Smooth muscle cell (in vitro differentiated cells): ENCODE results near the gene GPR3. TPM values are rescaled to one million over a fixed set of nuclear protein-coding genes. Genes with fewer than 3 reads are reported as not detected.

Experiments used
- DNase-seq: peaks from one replicate; lab custom pipeline; 2025; ENCODE audit not compliant: unreplicated experiment; lab: John Stamatoyannopoulos, UW
- H2AFZ ChIP-seq: fragments of 200-600 bp; sonication (generic); 2 replicates; pipeline ENCODE4 v1.6.0; 2016; ENCODE audit warnings: antibody characterized with exemption, low read depth, mild to moderate bottlenecking
- H3F3A ChIP-seq: fragments of 200-600 bp; sonication (generic); 2 replicates; pipeline ENCODE4 v1.6.0; 2017; ENCODE audit warnings: antibody characterized with exemption, low read depth
- H3K27ac ChIP-seq: fragments of 200-600 bp; sonication (generic); 2 replicates; pipeline ENCODE4 v1.5.1; 2016; ENCODE audit warnings: low read depth, mild to moderate bottlenecking
- H3K27me3 ChIP-seq: fragments of 200-600 bp; sonication (generic); 2 replicates; pipeline ENCODE4 v1.6.1; 2016; ENCODE audit warnings: low read depth, mild to moderate bottlenecking
- H3K36me3 ChIP-seq: fragments of 200-600 bp; sonication (generic); 2 replicates; pipeline ENCODE4 v1.5.1; 2016; ENCODE audit warnings: low read depth
- H3K4me1 ChIP-seq: fragments of 200-600 bp; sonication (generic); 2 replicates; pipeline ENCODE4 v1.5.1; 2016; ENCODE audit warnings: low read depth
- H3K4me2 ChIP-seq: fragments of 200-600 bp; sonication (generic); 2 replicates; pipeline ENCODE4 v1.6.0; 2016; ENCODE audit warnings: mild to moderate bottlenecking
- H3K4me3 ChIP-seq: fragments of 200-600 bp; sonication (generic); 2 replicates; pipeline ENCODE4 v1.5.1; 2016; ENCODE audit warnings: mild to moderate bottlenecking
- H3K79me2 ChIP-seq: fragments of 200-600 bp; sonication (generic); 2 replicates; pipeline ENCODE4 v1.6.0; 2016; ENCODE audit warnings: low read depth, mild to moderate bottlenecking
- H3K9ac ChIP-seq: fragments of 200-600 bp; sonication (generic); 2 replicates; pipeline ENCODE4 v1.6.0; 2016; ENCODE audit warnings: low read depth
- H3K9me3 ChIP-seq: fragments of 200-600 bp; sonication (generic); replicated peaks from 2 replicates; pipeline ENCODE4 v1.5.1; 2016; ENCODE audit warnings: low read depth
- H4K20me1 ChIP-seq: fragments of 200-600 bp; sonication (generic); 2 replicates; pipeline ENCODE4 v1.6.0; 2016; ENCODE audit warnings: low read depth
- WGBS: methylation state at CpG from one replicate; pipeline ENCODE4 v1.1.7; 2016; ENCODE audit warnings: low lambda C conversion rate; 5-methylcytosine and 5-hydroxymethylcytosine counted together
- polyA plus RNA-seq: library from polyadenylated mRNA; unstranded; fragments of >200 nt; fragmentation: Nextera tagmentation; extraction: Ambion mirVana; gene quantifications from 2 replicates; pipeline ENCODE4 v1.2.1, GENCODE V29; 2016
- total RNA-seq: library from RNA; depleted of rRNA; stranded (reverse); fragments of >200 nt; gene quantifications from 2 replicates; pipeline ENCODE4 v1.2.3, GENCODE V29; 2014
- TF ChIP-seq, protein P1 (sequence below): fragments of 200-600 bp; sonication (generic); IDR thresholded peaks from 2 replicates; pipeline ENCODE4 v1.5.1; 2017; ENCODE audit warnings: borderline replicate concordance, mild to moderate bottlenecking, antibody characterized with exemption; ENCODE audit not compliant: insufficient read depth, poor library complexity, severe bottlenecking

GPR3 gene
- total and polyA plus RNA-seq, 2 experiments from 2014 or later, result 2.7 to 4.0 TPM

DNA sequence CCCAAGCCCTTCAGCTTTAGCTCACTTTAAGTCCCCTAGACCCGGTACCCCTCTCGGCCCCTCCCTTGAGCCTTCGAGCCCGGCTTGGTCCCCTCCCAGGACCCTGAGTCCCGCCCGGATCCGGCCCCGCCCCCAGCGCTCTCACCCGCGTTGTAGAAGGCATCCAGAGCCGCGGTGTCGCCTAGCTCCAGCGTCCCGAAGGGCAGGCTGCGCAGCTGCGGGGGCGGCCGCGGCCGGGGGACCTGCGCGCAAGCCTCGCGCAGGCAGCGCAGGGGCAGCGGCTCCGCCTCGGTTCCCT lies 26.4 kb upstream of the GPR3 start:
- WGBS, result under 1% methylated on average over 28 of the region's 30 CpGs
- DNase-seq, result peak; percentile 93
- H2AFZ ChIP-seq, result peak overlapping the region; percentile 68
- peaks cover 15% of the 10 kb centered on the region for H3K4me1 ChIP-seq
- peaks cover 5% of the 10 kb centered on the region for H4K20me1 ChIP-seq
- H3K9me3 ChIP-seq, result no peaks in the 10 kb centered on the region
- peaks cover 7% of the 10 kb centered on the region for H3F3A ChIP-seq
- no peaks in the 10 kb centered on the region for H3K36me3 ChIP-seq
- H3K79me2 ChIP-seq, result peaks cover 5% of the 10 kb centered on the region
- H3K27me3 ChIP-seq, result no peaks in the 10 kb centered on the region
- peak overlapping the region; percentile 63 for H3K4me3 ChIP-seq
- TF ChIP-seq, protein P1, sequence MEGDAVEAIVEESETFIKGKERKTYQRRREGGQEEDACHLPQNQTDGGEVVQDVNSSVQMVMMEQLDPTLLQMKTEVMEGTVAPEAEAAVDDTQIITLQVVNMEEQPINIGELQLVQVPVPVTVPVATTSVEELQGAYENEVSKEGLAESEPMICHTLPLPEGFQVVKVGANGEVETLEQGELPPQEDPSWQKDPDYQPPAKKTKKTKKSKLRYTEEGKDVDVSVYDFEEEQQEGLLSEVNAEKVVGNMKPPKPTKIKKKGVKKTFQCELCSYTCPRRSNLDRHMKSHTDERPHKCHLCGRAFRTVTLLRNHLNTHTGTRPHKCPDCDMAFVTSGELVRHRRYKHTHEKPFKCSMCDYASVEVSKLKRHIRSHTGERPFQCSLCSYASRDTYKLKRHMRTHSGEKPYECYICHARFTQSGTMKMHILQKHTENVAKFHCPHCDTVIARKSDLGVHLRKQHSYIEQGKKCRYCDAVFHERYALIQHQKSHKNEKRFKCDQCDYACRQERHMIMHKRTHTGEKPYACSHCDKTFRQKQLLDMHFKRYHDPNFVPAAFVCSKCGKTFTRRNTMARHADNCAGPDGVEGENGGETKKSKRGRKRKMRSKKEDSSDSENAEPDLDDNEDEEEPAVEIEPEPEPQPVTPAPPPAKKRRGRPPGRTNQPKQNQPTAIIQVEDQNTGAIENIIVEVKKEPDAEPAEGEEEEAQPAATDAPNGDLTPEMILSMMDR, result no peak
- peak overlapping the region; percentile 21 for H3K9ac ChIP-seq
- peak overlapping the region; percentile 77 for H3K27ac ChIP-seq
- peak overlapping the region; percentile 88 for H3K4me2 ChIP-seq

DNA sequence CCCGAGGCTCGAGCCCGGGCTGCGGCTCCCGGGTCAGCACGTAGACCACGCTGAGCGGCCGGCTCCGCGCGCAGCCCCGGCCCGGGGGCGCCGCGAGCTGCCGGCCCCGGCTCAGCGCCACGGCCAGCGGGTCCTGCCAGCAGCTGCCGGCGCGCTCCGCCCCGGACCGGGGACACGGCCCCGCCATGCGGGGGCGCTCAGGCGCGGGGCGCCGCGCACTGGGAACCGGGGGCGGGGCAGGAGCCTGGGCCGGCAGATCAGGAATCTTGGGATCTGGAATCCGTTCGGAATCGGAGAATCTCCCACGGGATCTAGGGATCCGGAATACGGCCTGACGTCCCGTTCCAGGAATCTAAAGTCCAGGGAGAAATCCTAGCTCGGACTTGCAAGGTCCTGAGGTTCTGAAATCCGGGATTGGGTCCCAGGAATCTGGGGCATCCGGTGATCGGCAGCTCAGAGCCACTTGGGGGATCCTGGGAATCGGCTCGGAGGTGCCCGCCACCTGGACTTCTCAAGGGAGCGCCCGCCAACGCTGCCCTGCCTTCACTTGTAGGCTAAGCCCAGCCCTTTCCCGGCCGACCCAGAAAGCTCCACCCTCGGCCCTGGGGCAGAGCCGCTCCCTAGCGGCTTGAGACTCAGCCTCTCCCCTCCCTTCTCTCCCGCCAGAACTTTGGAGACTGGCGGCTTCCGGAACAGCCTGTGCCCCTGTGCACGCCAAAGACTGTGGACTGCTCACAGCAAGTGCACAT lies 25.8 kb upstream of the GPR3 start, which contains the start of gene MAP3K6:
Gene MAP3K6, minus strand, starts transcription at position 551 of the 749 bp plus-strand sequence. Its CDS starts 364 bp downstream, at position 187.
- Histone ChIP-seq H3K4me1 (peaks cover 15% of the 10 kb centered on the region), H3K9ac (peak within 1 kb of the TSS; percentile 80), H3K27me3 (no peaks in the 10 kb centered on the region), H3F3A (peaks cover 7% of the 10 kb centered on the region), H3K27ac (peak within 1 kb of the TSS; percentile 77), H3K36me3 (no peaks in the 10 kb centered on the region), H2AFZ (peak within 1 kb of the TSS; percentile 96), H3K4me3 (peak within 1 kb of the TSS; percentile 63), H4K20me1 (peaks cover 5% of the 10 kb centered on the region), H3K9me3 (no peaks in the 10 kb centered on the region), H3K4me2 (peak within 1 kb of the TSS; percentile 88), H3K79me2 (peaks cover 5% of the 10 kb centered on the region)
- WGBS, result 0% methylated on average over 42 of the region's 67 CpGs
- TF ChIP-seq, protein P1, result peak; percentile 30
- peak; percentile 70 for DNase-seq

DNA sequence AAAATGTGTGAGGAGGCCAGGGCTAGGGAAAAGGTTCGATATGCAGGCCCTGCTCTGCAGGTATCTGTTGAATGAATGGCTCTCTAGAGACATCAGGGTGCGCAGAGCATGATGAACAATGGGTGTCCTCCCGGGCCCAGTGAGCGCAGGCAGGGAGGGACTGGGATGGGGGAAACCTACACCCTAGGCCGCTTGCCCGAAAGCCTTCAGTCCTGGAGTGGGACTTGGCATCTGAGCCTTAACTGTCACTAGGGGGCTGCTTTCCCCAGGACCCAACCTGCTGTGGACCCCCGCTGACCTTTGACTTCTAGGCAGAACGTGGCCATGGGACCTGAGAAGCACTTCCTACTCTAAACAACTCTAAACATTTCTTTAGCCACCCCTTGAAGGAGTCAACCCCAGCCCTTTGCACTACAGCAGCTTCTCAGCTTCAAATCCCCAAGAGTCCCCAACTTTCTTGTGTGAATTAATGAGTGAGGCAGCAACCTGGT lies 25.2 kb upstream of the GPR3 start:
- peak overlapping the region; percentile 75 for H3K27ac ChIP-seq
- no peaks in the 10 kb centered on the region for H3K9me3 ChIP-seq

More for the DNA sequence above, 25.2 kb upstream of the GPR3 start:
- peaks cover 15% of the 10 kb centered on the region for H3K4me1 ChIP-seq
- no peaks in the 10 kb centered on the region for H3K36me3 ChIP-seq
- H4K20me1 ChIP-seq, result peaks cover 5% of the 10 kb centered on the region
- peak overlapping the region; percentile 63 for H3K4me3 ChIP-seq
- no peak for DNase-seq
- 44% methylated on average over 8 of the region's 8 CpGs for WGBS
- H3K79me2 ChIP-seq, result peaks cover 5% of the 10 kb centered on the region
- H3F3A ChIP-seq, result peaks cover 7% of the 10 kb centered on the region
- no peak overlapping the region for H3K9ac ChIP-seq
- no peaks in the 10 kb centered on the region for H3K27me3 ChIP-seq
- TF ChIP-seq, protein P1, result no peak
- peak overlapping the region; percentile 96 for H2AFZ ChIP-seq
- H3K4me2 ChIP-seq, result peak overlapping the region; percentile 88
